Upper lobe of right lung (tissue), 1 donor: ENCODE data around the gene NECAP2. TPM values are rescaled to one million over a fixed set of nuclear protein-coding genes. Genes with fewer than 3 reads are reported as not detected.

ENCODE experiments used
- ATAC-seq: fragments of 200-7000 bp; cut with Tn5 transposase; one replicate; pipeline ENCODE4 v1.9.1; 2020; ENCODE audit warnings: mild to moderate bottlenecking, moderate library complexity
- DNase-seq: peaks from one replicate; pipeline ENCODE4 v3.0.0-alpha.2; 2020
- H3K27ac ChIP-seq: fragments of 200-600 bp; one replicate; pipeline ENCODE4 v1.8.0; 2022
- H3K27me3 ChIP-seq: fragments of 200-600 bp; one replicate; pipeline ENCODE4 v1.8.0; 2022; ENCODE audit warnings: mild to moderate bottlenecking
- H3K36me3 ChIP-seq: fragments of 200-600 bp; one replicate; pipeline ENCODE4 v1.8.0; 2022
- H3K4me1 ChIP-seq: fragments of 200-600 bp; one replicate; pipeline ENCODE4 v1.8.0; 2022
- H3K4me3 ChIP-seq: fragments of 200-600 bp; one replicate; pipeline ENCODE4 v1.8.0; 2022; ENCODE audit warnings: mild to moderate bottlenecking
- H3K9me3 ChIP-seq: fragments of 200-600 bp; one replicate; pipeline ENCODE4 v1.8.0; 2022
- intact Hi-C: fragments of 100-400 bp; cut with DNase I; formaldehyde crosslinking; loops from one replicate; pipeline ENCODE4 v1.11.0; 2022
- total RNA-seq: library from RNA; stranded (reverse); fragmentation: NEBNext Ultra II Directional; extraction: Animal tissue kit (Norgen Biotek cat#: 25700); gene quantifications from one replicate; pipeline ENCODE4 v1.2.1, GENCODE V29; 2021
- TF ChIP-seq, protein P1 (sequence below): fragments of 200-600 bp; IDR thresholded peaks from one replicate; pipeline ENCODE4 v1.8.0; 2022; ENCODE audit warnings: antibody characterized with exemption
- donor health status: DM: no; HTN: yes; CAD: no; lungs with severe emphysema.

The NECAP2 gene
- total RNA-seq, 1 donor from 2014 or later: 78.1 TPM

DNA sequence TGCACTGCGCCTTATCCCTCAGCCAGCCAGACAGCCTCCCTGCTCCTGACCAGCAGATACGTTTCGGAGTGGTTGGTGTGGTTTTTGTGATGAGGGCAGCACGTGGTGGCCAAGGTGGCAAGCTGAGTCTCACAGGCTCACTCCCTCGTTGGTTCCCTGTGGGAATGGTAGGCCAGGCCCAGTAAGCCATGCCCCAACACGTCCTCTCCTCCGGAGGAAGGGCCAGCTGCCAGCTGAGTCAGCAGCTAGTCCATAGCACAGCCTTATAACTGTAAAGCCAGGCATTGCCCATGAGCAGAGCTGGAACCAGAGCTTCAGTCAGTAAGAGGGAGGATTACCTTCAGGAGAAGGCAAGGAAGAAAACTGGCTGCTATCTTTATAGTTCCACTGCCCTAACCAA, 43.9 kb upstream of the NECAP2 start:
- Histone ChIP-seq H3K4me3 (no peak overlapping the region), H3K27ac (no peak overlapping the region), H3K36me3 (peaks cover 55% of the 10 kb centered on the region), H3K4me1 (peaks cover 20% of the 10 kb centered on the region), H3K27me3 (no peaks in the 10 kb centered on the region), H3K9me3 (no peaks in the 10 kb centered on the region)
- no peak for ATAC-seq
- intact Hi-C loops: no loop called here
- TF ChIP-seq, protein P1, sequence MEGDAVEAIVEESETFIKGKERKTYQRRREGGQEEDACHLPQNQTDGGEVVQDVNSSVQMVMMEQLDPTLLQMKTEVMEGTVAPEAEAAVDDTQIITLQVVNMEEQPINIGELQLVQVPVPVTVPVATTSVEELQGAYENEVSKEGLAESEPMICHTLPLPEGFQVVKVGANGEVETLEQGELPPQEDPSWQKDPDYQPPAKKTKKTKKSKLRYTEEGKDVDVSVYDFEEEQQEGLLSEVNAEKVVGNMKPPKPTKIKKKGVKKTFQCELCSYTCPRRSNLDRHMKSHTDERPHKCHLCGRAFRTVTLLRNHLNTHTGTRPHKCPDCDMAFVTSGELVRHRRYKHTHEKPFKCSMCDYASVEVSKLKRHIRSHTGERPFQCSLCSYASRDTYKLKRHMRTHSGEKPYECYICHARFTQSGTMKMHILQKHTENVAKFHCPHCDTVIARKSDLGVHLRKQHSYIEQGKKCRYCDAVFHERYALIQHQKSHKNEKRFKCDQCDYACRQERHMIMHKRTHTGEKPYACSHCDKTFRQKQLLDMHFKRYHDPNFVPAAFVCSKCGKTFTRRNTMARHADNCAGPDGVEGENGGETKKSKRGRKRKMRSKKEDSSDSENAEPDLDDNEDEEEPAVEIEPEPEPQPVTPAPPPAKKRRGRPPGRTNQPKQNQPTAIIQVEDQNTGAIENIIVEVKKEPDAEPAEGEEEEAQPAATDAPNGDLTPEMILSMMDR: no peak
- DNase-seq: no peak

GRCh38 chr1:16397120-16397519, 43.4 kb upstream of the NECAP2 start:
- ATAC-seq (peak; percentile 61), DNase-seq (no peak)
- TF ChIP-seq, protein P1: no peak
- Histone ChIP-seq H3K4me1 (peaks cover 14% of the 10 kb centered on the region), H3K9me3 (no peaks in the 10 kb centered on the region), H3K36me3 (peaks cover 55% of the 10 kb centered on the region), H3K4me3 (no peak overlapping the region), H3K27ac (no peak overlapping the region), H3K27me3 (no peaks in the 10 kb centered on the region)
- intact Hi-C loops: no loop called here

DNA sequence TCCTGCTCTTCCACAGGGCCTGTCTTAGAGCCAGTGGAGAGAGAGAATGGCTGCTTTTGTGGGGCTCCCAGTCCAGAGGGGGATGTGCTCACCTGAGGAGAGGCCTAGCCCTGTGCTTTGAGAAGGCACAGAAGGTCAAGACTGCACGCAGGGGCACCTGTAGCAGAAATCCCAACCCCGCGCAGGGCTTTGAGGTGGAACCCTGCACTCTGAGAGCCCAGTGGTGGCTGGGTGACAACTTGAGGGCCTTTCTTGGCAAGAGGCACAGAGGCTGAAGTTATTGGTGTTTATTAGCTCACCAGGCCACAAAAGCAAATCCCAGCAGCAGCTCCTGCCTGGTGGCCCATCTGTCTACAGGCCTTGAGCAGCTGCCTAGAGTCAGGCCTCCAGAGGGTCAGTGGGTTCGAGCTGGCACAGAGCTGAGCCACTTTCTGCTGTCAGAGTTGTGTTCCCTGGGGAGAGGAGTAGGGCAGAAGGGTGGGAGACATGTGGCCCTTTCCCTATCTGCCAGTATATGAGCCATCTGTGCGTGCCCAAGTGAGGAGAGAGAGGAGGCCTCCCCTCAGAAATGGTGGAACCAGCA, 42.1 kb upstream of the NECAP2 start:
- DNase-seq (no peak), ATAC-seq (no peak)
- no peak overlapping the region for H3K27ac ChIP-seq
- intact Hi-C loops: no loop called here
- H3K27me3 ChIP-seq: no peaks in the 10 kb centered on the region
- peaks cover 10% of the 10 kb centered on the region for H3K4me1 ChIP-seq
- H3K9me3 ChIP-seq: no peaks in the 10 kb centered on the region
- H3K4me3 ChIP-seq: no peak overlapping the region
- H3K36me3 ChIP-seq: peaks cover 51% of the 10 kb centered on the region
- TF ChIP-seq, protein P1: no peak

DNA sequence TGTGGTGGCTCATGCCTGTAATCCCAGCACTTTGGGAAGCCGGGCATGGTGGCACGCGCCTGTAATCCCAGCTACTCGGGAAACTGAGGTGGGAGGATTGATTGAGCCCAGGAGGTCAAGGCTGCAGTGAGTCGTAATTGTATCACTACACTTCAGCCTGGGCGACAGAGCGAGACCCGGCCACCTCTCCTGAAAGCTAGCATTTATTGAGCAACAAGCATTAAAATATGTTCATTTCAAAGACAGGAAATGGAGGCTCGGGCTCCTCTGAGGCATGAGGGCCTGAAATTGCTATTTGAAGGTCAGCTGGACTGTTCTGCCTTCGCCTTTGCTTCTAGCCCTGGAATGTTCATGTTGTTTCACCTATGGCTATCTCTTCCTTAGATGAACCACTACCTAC, 37.8 kb upstream of the NECAP2 start:
- peaks cover 8% of the 10 kb centered on the region for H3K36me3 ChIP-seq
- ATAC-seq (no peak), DNase-seq (no peak)
- H3K27me3 ChIP-seq: no peaks in the 10 kb centered on the region
- H3K27ac ChIP-seq: no peak overlapping the region
- H3K4me3 ChIP-seq: no peak overlapping the region
- H3K9me3 ChIP-seq: no peaks in the 10 kb centered on the region
- intact Hi-C loops: no loop called here
- TF ChIP-seq, protein P1: no peak
- no peaks in the 10 kb centered on the region for H3K4me1 ChIP-seq

DNA sequence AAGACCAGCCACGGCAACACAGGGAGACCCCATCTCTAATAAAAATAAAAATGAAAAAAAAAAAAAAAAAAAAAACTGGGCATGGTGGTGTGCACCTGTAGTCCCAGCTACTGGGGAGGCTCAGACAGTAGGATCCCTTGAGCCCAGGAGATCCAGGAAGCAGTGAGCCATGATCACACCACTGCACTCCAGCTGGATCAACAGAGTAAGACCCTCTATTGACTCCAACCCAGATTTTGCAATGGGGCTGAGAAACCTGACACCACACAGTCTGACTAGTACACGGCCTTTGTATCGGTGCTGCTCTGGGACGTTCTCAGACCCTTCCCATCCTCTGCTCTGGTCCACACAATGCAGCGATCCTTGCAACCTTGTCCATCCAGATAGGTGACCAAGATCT, 35.1 kb upstream of the NECAP2 start:
- intact Hi-C loops: no loop called here
- Histone ChIP-seq H3K4me1 (no peaks in the 10 kb centered on the region), H3K9me3 (no peaks in the 10 kb centered on the region), H3K4me3 (no peak overlapping the region), H3K36me3 (no peaks in the 10 kb centered on the region), H3K27me3 (no peaks in the 10 kb centered on the region), H3K27ac (no peak overlapping the region)
- TF ChIP-seq, protein P1: no peak
- DNase-seq (no peak), ATAC-seq (no peak)

DNA sequence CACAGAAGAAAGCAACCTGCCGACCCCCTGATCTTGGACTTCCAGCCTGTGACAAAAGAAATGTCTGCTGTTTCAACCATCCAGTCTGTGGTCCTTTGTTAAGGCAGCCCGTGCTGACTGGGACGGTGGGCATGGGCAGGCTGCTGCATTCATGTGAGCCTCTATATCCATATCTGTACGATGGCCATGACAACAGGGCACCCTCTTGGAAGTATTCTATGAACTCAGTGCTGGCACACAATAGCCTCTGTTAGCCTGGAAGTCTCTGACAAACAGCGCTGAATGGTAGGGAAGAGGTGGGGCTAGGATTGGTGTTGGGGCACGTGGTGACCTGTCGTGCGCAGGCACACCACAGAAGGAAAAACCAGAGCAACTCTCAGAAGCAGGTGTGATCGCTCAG, 33.7 kb upstream of the NECAP2 start:
- TF ChIP-seq, protein P1: no peak
- ATAC-seq: no peak
- intact Hi-C loops: no loop called here
- Histone ChIP-seq H3K36me3 (no peaks in the 10 kb centered on the region), H3K4me3 (no peak overlapping the region), H3K9me3 (no peaks in the 10 kb centered on the region), H3K27ac (no peak overlapping the region), H3K27me3 (no peaks in the 10 kb centered on the region), H3K4me1 (no peaks in the 10 kb centered on the region)
- no peak for DNase-seq
